IMR-90 (cell line): ENCODE results near the gene HCRTR2. TPM values are rescaled to one million over a fixed set of nuclear protein-coding genes. Genes with fewer than 3 reads are reported as not detected.

Source experiments
- ATAC-seq: fragments of 200-7000 bp; cut with Tn5 transposase; 2 replicates; pipeline ENCODE4 v1.9.1; 2020; ENCODE audit warnings: low read depth, mild to moderate bottlenecking, moderate library complexity
- BruUV-seq: library from RNA; stranded (reverse); fragments of 400-500 nt; replicated peaks from 2 replicates; lab custom pipeline; 2021; lab: Mats Ljungman, UMichigan
- CTCF ChIA-PET: fragments of 300-600 bp; formaldehyde crosslinking; extraction: SDS; loops from one replicate; lab custom pipeline; 2021; ENCODE audit warnings: antibody characterized with exemption; lab: Yijun Ruan, JAX
- POLR2A ChIA-PET: fragments of 300-600 bp; sonication (Branson Sonifier 250); formaldehyde crosslinking; loops from one replicate; lab custom pipeline; 2022; ENCODE audit warnings: antibody characterized with exemption; ENCODE audit not compliant: unreplicated experiment; lab: Charles Lee
- DNase-seq: peaks from one replicate; pipeline ENCODE4 v3.0.0; 2013
- H2AFZ ChIP-seq: replicated peaks from 2 replicates; pipeline ENCODE3; 2013; ENCODE audit warnings: low read length, mild to moderate bottlenecking; ENCODE audit not compliant: poor library complexity
- H2AK5ac ChIP-seq: 2 replicates; pipeline ENCODE4 v1.6.1; 2013; ENCODE audit warnings: low read depth, low read length, inconsistent platforms
- H2AK9ac ChIP-seq: replicated peaks from 2 replicates; pipeline ENCODE3; 2013; ENCODE audit warnings: mild to moderate bottlenecking, low read depth, low read length, moderate library complexity; ENCODE audit not compliant: poor library complexity
- H2BK120ac ChIP-seq: 2 replicates; pipeline ENCODE4 v1.6.1; 2013; ENCODE audit warnings: low read depth, low read length, inconsistent platforms
- H2BK15ac ChIP-seq: 3 replicates; pipeline ENCODE4 v1.6.1; 2013; ENCODE audit warnings: low read depth, low read length, inconsistent platforms
- H2BK20ac ChIP-seq: 2 replicates; pipeline ENCODE4 v1.6.1; 2013; ENCODE audit warnings: low read depth, mild to moderate bottlenecking, inconsistent platforms, low read length, moderate library complexity
- H2BK5ac ChIP-seq: 2 replicates; pipeline ENCODE4 v1.6.1; 2013; ENCODE audit warnings: mild to moderate bottlenecking, low read depth, low read length, inconsistent platforms; ENCODE audit not compliant: poor library complexity, severe bottlenecking
- H3K14ac ChIP-seq: replicated peaks from 2 replicates; pipeline ENCODE4 v1.6.1; 2013; ENCODE audit warnings: low read depth, low read length, inconsistent platforms
- H3K18ac ChIP-seq: 2 replicates; pipeline ENCODE4 v1.6.1; 2013; ENCODE audit warnings: low read depth, low read length, control low read depth
- H3K23ac ChIP-seq: 2 replicates; pipeline ENCODE4 v1.6.1; 2013; ENCODE audit warnings: low read depth, low read length, inconsistent platforms
- H3K27ac ChIP-seq: 2 replicates; pipeline ENCODE4 v1.5.1; 2013; ENCODE audit warnings: mild to moderate bottlenecking, control low read depth, low read length; ENCODE audit not compliant: insufficient read depth
- H3K27me3 ChIP-seq: 2 replicates; pipeline ENCODE4 v1.6.1; 2013; ENCODE audit warnings: low read length; ENCODE audit not compliant: control insufficient read depth, insufficient read depth
- H3K36me3 ChIP-seq: 2 replicates; pipeline ENCODE4 v1.6.1; 2013; ENCODE audit warnings: low read length, mixed read lengths; ENCODE audit not compliant: control insufficient read depth, insufficient read depth
- H3K4ac ChIP-seq: 2 replicates; pipeline ENCODE4 v1.6.1; 2013; ENCODE audit warnings: low read depth, low read length, inconsistent platforms
- H3K4me1 ChIP-seq: 2 replicates; pipeline ENCODE4 v1.6.1; 2013; ENCODE audit warnings: low read length, mixed read lengths; ENCODE audit not compliant: control insufficient read depth, insufficient read depth
- H3K4me2 ChIP-seq: 2 replicates; pipeline ENCODE4 v1.6.1; 2013; ENCODE audit warnings: low read depth, mild to moderate bottlenecking, control low read depth, low read length, moderate library complexity
- H3K4me3 ChIP-seq: 2 replicates; pipeline ENCODE4 v1.5.1; 2013; ENCODE audit warnings: low read depth, mild to moderate bottlenecking, control low read depth, low read length, moderate library complexity; ENCODE audit not compliant: insufficient read depth
- H3K56ac ChIP-seq: 2 replicates; pipeline ENCODE4 v1.6.1; 2013; ENCODE audit warnings: low read length, inconsistent platforms; ENCODE audit not compliant: insufficient read depth; ENCODE audit errors: extremely low read depth
- H3K79me1 ChIP-seq, 2 experiments: 2 replicates each; pipeline ENCODE4 v1.6.1; 2013; ENCODE audit warnings: low read length in 2 of 2, inconsistent platforms in 1 of 2, low read depth in 1 of 2
- H3K9ac ChIP-seq: 2 replicates; pipeline ENCODE4 v1.6.1; 2013; ENCODE audit warnings: low read depth, low read length, control low read depth
- H3K9me1 ChIP-seq: 2 replicates; pipeline ENCODE4 v1.6.1; 2013; ENCODE audit warnings: low read length, inconsistent platforms; ENCODE audit not compliant: insufficient read depth
- H3K9me3 ChIP-seq: 2 replicates; pipeline ENCODE4 v1.6.1; 2013; ENCODE audit warnings: low read length; ENCODE audit not compliant: control insufficient read depth, insufficient read depth
- H4K20me1 ChIP-seq: 2 replicates; pipeline ENCODE4 v1.6.1; 2013; ENCODE audit warnings: low read length, inconsistent platforms; ENCODE audit not compliant: insufficient read depth
- H4K5ac ChIP-seq: 2 replicates; pipeline ENCODE4 v1.6.1; 2013; ENCODE audit warnings: mild to moderate bottlenecking, low read depth, low read length, control low read depth
- H4K8ac ChIP-seq, 2 experiments: 2 replicates each; pipeline ENCODE4 v1.6.1; 2013; ENCODE audit warnings: low read depth in 2 of 2, low read length in 2 of 2, control low read depth in 1 of 2, inconsistent platforms in 1 of 2
- H4K91ac ChIP-seq: 2 replicates; pipeline ENCODE4 v1.6.1; 2013; ENCODE audit warnings: low read depth, low read length, inconsistent platforms; ENCODE audit not compliant: insufficient read depth
- BHLHE40 ChIP-seq: fragments of 150-350 bp; IDR thresholded peaks from 2 replicates; pipeline ENCODE4 v1.6.1; 2016; ENCODE audit warnings: mild to moderate bottlenecking, low read depth, low read length
- CEBPB ChIP-seq: IDR thresholded peaks from 2 replicates; pipeline ENCODE4 v1.6.1; 2012; ENCODE audit warnings: low read depth, low read length, improper control_type of control experiment
- FOS ChIP-seq: fragments of 150-350 bp; IDR thresholded peaks from 2 replicates; pipeline ENCODE4 v1.6.1; 2016; ENCODE audit warnings: low read depth, low read length
- MAFK ChIP-seq: IDR thresholded peaks from 2 replicates; pipeline ENCODE4 v1.6.1; 2012; ENCODE audit warnings: low read depth, low read length, improper control_type of control experiment
- MAZ ChIP-seq: IDR thresholded peaks from 2 replicates; pipeline ENCODE4 v1.6.1; 2012; ENCODE audit warnings: low read depth, mild to moderate bottlenecking, low read length, improper control_type of control experiment, moderate library complexity, borderline replicate concordance
- MXI1 ChIP-seq: IDR thresholded peaks from 2 replicates; pipeline ENCODE4 v1.6.1; 2012; ENCODE audit warnings: low read depth, mild to moderate bottlenecking, low read length, moderate library complexity, borderline replicate concordance
- NFE2L2 ChIP-seq: fragments of 150-350 bp; IDR thresholded peaks from 2 replicates; pipeline ENCODE4 v1.6.1; 2016; ENCODE audit warnings: low read depth, mild to moderate bottlenecking, low read length
- POLR2A ChIP-seq: IDR thresholded peaks from 2 replicates; pipeline ENCODE4 v1.6.1; 2012; ENCODE audit warnings: mild to moderate bottlenecking, low read depth, low read length
- RAD21 ChIP-seq: IDR thresholded peaks from 2 replicates; pipeline ENCODE4 v1.6.1; 2012; ENCODE audit warnings: low read length, improper control_type of control experiment
- RCOR1 ChIP-seq: IDR thresholded peaks from 2 replicates; pipeline ENCODE4 v1.6.1; 2012; ENCODE audit warnings: mild to moderate bottlenecking, low read length, improper control_type of control experiment; ENCODE audit not compliant: insufficient replicate concordance
- RFX5 ChIP-seq: IDR thresholded peaks from 2 replicates; pipeline ENCODE4 v1.8.0; 2012; ENCODE audit warnings: low read depth, mild to moderate bottlenecking, low read length, moderate library complexity
- dilution Hi-C: fragments of 300-500 bp; cut with HindIII; formaldehyde crosslinking; loops from one replicate; pipeline ENCODE4 v1.14.3; 2018; ENCODE audit warnings: low sequenced_read_pairs; ENCODE audit not compliant: unreplicated experiment
- in situ Hi-C: fragments of 300-500 bp; cut with MboI; formaldehyde crosslinking; loops from 3 replicates; pipeline ENCODE4 v1.14.3; 2019; ENCODE audit warnings: low sequenced_read_pairs, inconsistent platforms, mixed read lengths
- intact Hi-C: fragments of 100-400 bp; cut with micrococcal nuclease; formaldehyde crosslinking; loops from 2 replicates; pipeline ENCODE4 v1.10.0; 2022
- polyA plus RNA-seq, 3 experiments: library from polyadenylated mRNA; depleted of rRNA; stranded (reverse); fragments of >200 nt; gene quantifications; 2 replicates each; pipeline ENCODE4 v1.2.3, GENCODE V29; 2012; ENCODE audit warnings: low replicate concordance in 1 of 3
- total RNA-seq: library from RNA; depleted of rRNA; stranded (reverse); fragments of >200 nt; gene quantifications from 2 replicates; pipeline ENCODE4 v1.2.3, GENCODE V29; 2012
- TF ChIP-seq, protein P1 (sequence below): fragments of 150-350 bp; IDR thresholded peaks from 2 replicates; pipeline ENCODE4 v1.6.1; 2016; ENCODE audit warnings: low read depth, mild to moderate bottlenecking, low read length, moderate library complexity, borderline replicate concordance
- TF ChIP-seq, protein P2 (sequence below): fragments of 150-350 bp; IDR thresholded peaks from 2 replicates; pipeline ENCODE4 v1.6.1; 2017; ENCODE audit warnings: mild to moderate bottlenecking, antibody characterized with exemption, low read length, low read depth
- TF ChIP-seq, protein P3 (sequence below): conservative IDR thresholded peaks from 2 replicates; pipeline ENCODE4 v1.5.1; 2012; ENCODE audit warnings: mild to moderate bottlenecking, low read depth, low read length, improper control_type of control experiment

Gene HCRTR2
- total and polyA plus RNA-seq, 2 of the 4 experiments (the other 2 are of a cell fraction), result not detected

DNA sequence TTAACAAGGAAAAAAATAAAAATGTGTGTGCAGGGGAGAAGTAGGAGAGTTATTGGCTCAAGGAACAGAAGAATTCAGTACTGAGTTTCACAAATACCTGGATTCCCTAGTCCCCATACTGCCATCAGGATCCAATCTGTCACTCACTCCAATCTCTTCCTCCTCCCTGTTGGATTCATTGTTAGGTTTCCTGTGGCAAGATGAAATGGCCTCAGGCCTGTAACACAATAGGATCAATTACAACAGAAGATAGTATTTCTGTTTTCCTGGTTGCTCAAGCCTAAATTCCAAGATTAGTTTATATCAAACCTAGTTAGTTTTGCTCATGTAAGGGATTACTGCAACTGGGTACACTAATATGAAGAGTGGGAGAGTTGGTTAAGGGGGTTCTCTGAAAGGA, 24.4 kb downstream of the HCRTR2 start:
- intact Hi-C loops, result no loop called here
- Histone ChIP-seq H3K9me3 (no peaks in the 10 kb centered on the region), H2BK120ac (no peak overlapping the region), H3K56ac (no peak overlapping the region), H3K14ac (no peak overlapping the region), H2AFZ (no peak overlapping the region), H2AK5ac (no peak overlapping the region), H2BK20ac (no peak overlapping the region), H2AK9ac (no peak overlapping the region), H3K23ac (no peak overlapping the region), H3K4ac (no peak overlapping the region), H3K27me3 (no peaks in the 10 kb centered on the region), H4K5ac (no peak overlapping the region), H3K27ac (no peak overlapping the region), H3K4me2 (no peak overlapping the region), H4K91ac (no peak overlapping the region), H4K20me1 (no peaks in the 10 kb centered on the region), H3K4me1 (no peaks in the 10 kb centered on the region), H3K9me1 (no peaks in the 10 kb centered on the region), H2BK15ac (no peak overlapping the region), H2BK5ac (no peak overlapping the region), H3K18ac (no peak overlapping the region), H3K4me3 (no peak overlapping the region), H3K79me1 (no peaks in the 10 kb centered on the region), H3K9ac (no peak overlapping the region), H3K36me3 (no peaks in the 10 kb centered on the region), H4K8ac (no peak overlapping the region)
- no peak for DNase-seq
- no TSS peak for BruUV-seq
- in situ Hi-C loops, result no loop called here
- dilution Hi-C loops, result no loop called here
- no peak for ATAC-seq
- CTCF ChIA-PET, result no interaction called here
- TF ChIP-seq FOS (no peak), CEBPB (no peak), RAD21 (no peak), BHLHE40 (no peak), MAFK (no peak), RFX5 (no peak), MXI1 (no peak), NFE2L2 (no peak), RCOR1 (no peak), MAZ (no peak), POLR2A (no peak)
- TF ChIP-seq, protein P1, sequence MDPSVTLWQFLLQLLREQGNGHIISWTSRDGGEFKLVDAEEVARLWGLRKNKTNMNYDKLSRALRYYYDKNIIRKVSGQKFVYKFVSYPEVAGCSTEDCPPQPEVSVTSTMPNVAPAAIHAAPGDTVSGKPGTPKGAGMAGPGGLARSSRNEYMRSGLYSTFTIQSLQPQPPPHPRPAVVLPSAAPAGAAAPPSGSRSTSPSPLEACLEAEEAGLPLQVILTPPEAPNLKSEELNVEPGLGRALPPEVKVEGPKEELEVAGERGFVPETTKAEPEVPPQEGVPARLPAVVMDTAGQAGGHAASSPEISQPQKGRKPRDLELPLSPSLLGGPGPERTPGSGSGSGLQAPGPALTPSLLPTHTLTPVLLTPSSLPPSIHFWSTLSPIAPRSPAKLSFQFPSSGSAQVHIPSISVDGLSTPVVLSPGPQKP, result no peak
- TF ChIP-seq, protein P2, sequence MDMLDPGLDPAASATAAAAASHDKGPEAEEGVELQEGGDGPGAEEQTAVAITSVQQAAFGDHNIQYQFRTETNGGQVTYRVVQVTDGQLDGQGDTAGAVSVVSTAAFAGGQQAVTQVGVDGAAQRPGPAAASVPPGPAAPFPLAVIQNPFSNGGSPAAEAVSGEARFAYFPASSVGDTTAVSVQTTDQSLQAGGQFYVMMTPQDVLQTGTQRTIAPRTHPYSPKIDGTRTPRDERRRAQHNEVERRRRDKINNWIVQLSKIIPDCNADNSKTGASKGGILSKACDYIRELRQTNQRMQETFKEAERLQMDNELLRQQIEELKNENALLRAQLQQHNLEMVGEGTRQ, result no peak
- TF ChIP-seq, protein P3, sequence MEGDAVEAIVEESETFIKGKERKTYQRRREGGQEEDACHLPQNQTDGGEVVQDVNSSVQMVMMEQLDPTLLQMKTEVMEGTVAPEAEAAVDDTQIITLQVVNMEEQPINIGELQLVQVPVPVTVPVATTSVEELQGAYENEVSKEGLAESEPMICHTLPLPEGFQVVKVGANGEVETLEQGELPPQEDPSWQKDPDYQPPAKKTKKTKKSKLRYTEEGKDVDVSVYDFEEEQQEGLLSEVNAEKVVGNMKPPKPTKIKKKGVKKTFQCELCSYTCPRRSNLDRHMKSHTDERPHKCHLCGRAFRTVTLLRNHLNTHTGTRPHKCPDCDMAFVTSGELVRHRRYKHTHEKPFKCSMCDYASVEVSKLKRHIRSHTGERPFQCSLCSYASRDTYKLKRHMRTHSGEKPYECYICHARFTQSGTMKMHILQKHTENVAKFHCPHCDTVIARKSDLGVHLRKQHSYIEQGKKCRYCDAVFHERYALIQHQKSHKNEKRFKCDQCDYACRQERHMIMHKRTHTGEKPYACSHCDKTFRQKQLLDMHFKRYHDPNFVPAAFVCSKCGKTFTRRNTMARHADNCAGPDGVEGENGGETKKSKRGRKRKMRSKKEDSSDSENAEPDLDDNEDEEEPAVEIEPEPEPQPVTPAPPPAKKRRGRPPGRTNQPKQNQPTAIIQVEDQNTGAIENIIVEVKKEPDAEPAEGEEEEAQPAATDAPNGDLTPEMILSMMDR, result no peak
- POLR2A ChIA-PET, result no interaction called here
